ENCODE data around the gene ARMC7. TPM values are rescaled to one million over a fixed set of nuclear protein-coding genes. Genes with fewer than 3 reads are reported as not detected.
A peak's percentile ranks its signal among the peaks of the same experiment; 100 is the strongest.
"Not testable (repeated sequence)": the region's sequence is repeated elsewhere in the genome, so short reads cannot be mapped to it uniquely, and the experiment has no call there.

ARMC7 gene
- total RNA-seq, 1 donor from 2014 or later, result 15.6 TPM

- TF ChIP-seq CTCF (conservative IDR thresholded peaks at IDR 0.05), result no peak
- H3K27me3 Mint-ChIP-seq (ENCODE audit: low read depth), result peaks cover 14% of the 10 kb centered on the region
- peaks cover 26% of the 10 kb centered on the region for H3K4me1 Mint-ChIP-seq
- peak; percentile 24 for DNase-seq (ENCODE audit: low read depth, low spot score)
- peak overlapping the region; percentile 96 for H3K4me3 Mint-ChIP-seq
- H3K27ac Mint-ChIP-seq (ENCODE audit: unreplicated experiment), result peak overlapping the region; percentile 99
- H3K9me3 Mint-ChIP-seq, result no peaks in the 10 kb centered on the region
- H3K36me3 Mint-ChIP-seq (ENCODE audit: low read depth), result peaks cover 17% of the 10 kb centered on the region
Observed at GRCh38 chr17:75153780-75154194, 44.0 kb downstream of the ARMC7 start.

- DNase-seq (ENCODE audit: low read depth, low spot score), result peak; percentile 97
- Mint-ChIP-seq H3K4me1 (peaks cover 25% of the 10 kb centered on the region), H3K36me3 (ENCODE audit: low read depth) (peaks cover 17% of the 10 kb centered on the region), H3K9me3 (no peaks in the 10 kb centered on the region), H3K4me3 (peak within 1 kb of the TSS; percentile 96), H3K27ac (ENCODE audit: unreplicated experiment) (peak within 1 kb of the TSS; percentile 99), H3K27me3 (ENCODE audit: low read depth) (peaks cover 14% of the 10 kb centered on the region)
- no peak for TF ChIP-seq CTCF (conservative IDR thresholded peaks at IDR 0.05)
Observed at GRCh38 chr17:75154195-75155106, 44.7 kb downstream of the ARMC7 start, which contains the start of gene JPT1. Gene JPT1, minus strand, starts transcription at chr17:75154512. Its CDS starts 115 bp downstream, at chr17:75154397.

GRCh38 chr17:75155191-75155601, 45.4 kb downstream of the ARMC7 start:
- H3K27ac Mint-ChIP-seq (ENCODE audit: unreplicated experiment), result no peak overlapping the region
- peaks cover 20% of the 10 kb centered on the region for H3K4me1 Mint-ChIP-seq
- peaks cover 16% of the 10 kb centered on the region for H3K36me3 Mint-ChIP-seq (ENCODE audit: low read depth)
- no peaks in the 10 kb centered on the region for H3K9me3 Mint-ChIP-seq
- H3K4me3 Mint-ChIP-seq, result peak overlapping the region; percentile 89
- no peak for DNase-seq (ENCODE audit: low read depth, low spot score)
- H3K27me3 Mint-ChIP-seq (ENCODE audit: low read depth), result peaks cover 14% of the 10 kb centered on the region
- no peak for TF ChIP-seq CTCF (conservative IDR thresholded peaks at IDR 0.05)

GRCh38 chr17:75158480-75158879, 48.7 kb downstream of the ARMC7 start:
- H3K27me3 Mint-ChIP-seq (ENCODE audit: low read depth); H3K9me3 Mint-ChIP-seq; H3K4me1 Mint-ChIP-seq; H3K27ac Mint-ChIP-seq (ENCODE audit: unreplicated experiment); DNase-seq (ENCODE audit: low read depth, low spot score): not testable (repeated sequence)
- Mint-ChIP-seq H3K4me3 (peak overlapping the region; percentile 5), H3K36me3 (ENCODE audit: low read depth) (peaks cover 12% of the 10 kb centered on the region)

GRCh38 chr17:75159196-75160031, 49.6 kb downstream of the ARMC7 start:
- H3K4me1 Mint-ChIP-seq, result peaks cover 4% of the 10 kb centered on the region
- peak overlapping the region; percentile 56 for H3K4me3 Mint-ChIP-seq
- TF ChIP-seq CTCF (conservative IDR thresholded peaks at IDR 0.05), result no peak
- no peak for DNase-seq (ENCODE audit: low read depth, low spot score)
- no peak overlapping the region for H3K27ac Mint-ChIP-seq (ENCODE audit: unreplicated experiment)
- H3K9me3 Mint-ChIP-seq, result no peaks in the 10 kb centered on the region
- H3K27me3 Mint-ChIP-seq (ENCODE audit: low read depth), result peaks cover 5% of the 10 kb centered on the region
- H3K36me3 Mint-ChIP-seq (ENCODE audit: low read depth), result peaks cover 16% of the 10 kb centered on the region

All from neural crest cell (in vitro differentiated cells).